ENCODE results near the gene DUSP16.

The DUSP16 gene

GRCh38 chr12:12537421-12537820, 25.2 kb downstream of the DUSP16 start:
- Histone ChIP-seq H3K4me3 (no peak overlapping the region), H3K27ac (no peak overlapping the region), H3K36me3 (no peaks in the 10 kb centered on the region), H3K9me3 (no peaks in the 10 kb centered on the region), H3K4me1 (peaks cover 0 to 32% (median 22%) of the 10 kb centered on the region in 4 donors), H3K27me3 (no peaks in the 10 kb centered on the region)
- no peak for TF ChIP-seq CTCF (IDR thresholded peaks at IDR 0.05)
- no peak for DNase-seq
- intact Hi-C loops (cut with DNase I; ENCODE audit: low total_unique reads), result no loop called here

- Histone ChIP-seq H3K36me3 (no peaks in the 10 kb centered on the region), H3K9me3 (no peaks in the 10 kb centered on the region), H3K4me3 (no peak overlapping the region), H3K27me3 (no peaks in the 10 kb centered on the region), H3K4me1 (peaks cover 0 to 36% (median 24%) of the 10 kb centered on the region in 4 donors), H3K27ac (no peak overlapping the region)
- intact Hi-C loops (cut with DNase I; ENCODE audit: low total_unique reads), result no loop called here
- no peak for TF ChIP-seq CTCF (IDR thresholded peaks at IDR 0.05)
- no peak for DNase-seq
Measured at GRCh38 chr12:12534975-12535374, 27.7 kb downstream of the DUSP16 start.

GRCh38 chr12:12534166-12534866, 28.3 kb downstream of the DUSP16 start:
- Histone ChIP-seq H3K36me3 (no peaks in the 10 kb centered on the region), H3K27me3 (no peaks in the 10 kb centered on the region), H3K4me3 (no peak overlapping the region), H3K9me3 (no peaks in the 10 kb centered on the region), H3K27ac (no peak overlapping the region), H3K4me1 (peaks cover 0 to 40% (median 24%) of the 10 kb centered on the region in 4 donors)
- intact Hi-C loops (cut with DNase I; ENCODE audit: low total_unique reads), result no loop called here
- no peak for TF ChIP-seq CTCF (IDR thresholded peaks at IDR 0.05)
- no peak for DNase-seq

- no peak for DNase-seq
- peak overlapping the region; percentile 15 to 56 for H3K27ac ChIP-seq
- no peaks in the 10 kb centered on the region for H3K9me3 ChIP-seq
- no peak overlapping the region for H3K4me3 ChIP-seq
- intact Hi-C loops (cut with DNase I; ENCODE audit: low total_unique reads), result no loop called here
- H3K27me3 ChIP-seq, result no peaks in the 10 kb centered on the region
- H3K36me3 ChIP-seq, result no peaks in the 10 kb centered on the region
- no peak for TF ChIP-seq CTCF (IDR thresholded peaks at IDR 0.05)
- peaks cover 0 to 37% (median 22%) of the 10 kb centered on the region in 4 donors for H3K4me1 ChIP-seq
Measured at GRCh38 chr12:12533238-12533829, 29.3 kb downstream of the DUSP16 start.

- H3K27me3 ChIP-seq, result no peaks in the 10 kb centered on the region
- no peak for TF ChIP-seq CTCF (IDR thresholded peaks at IDR 0.05)
- no peak overlapping the region for H3K27ac ChIP-seq
- H3K9me3 ChIP-seq, result no peaks in the 10 kb centered on the region
- no peaks in the 10 kb centered on the region for H3K36me3 ChIP-seq
- no peak overlapping the region for H3K4me3 ChIP-seq
- intact Hi-C loops (cut with DNase I; ENCODE audit: low total_unique reads), result no loop called here
- peaks cover 0 to 38% (median 24%) of the 10 kb centered on the region in 4 donors for H3K4me1 ChIP-seq
- no peak for DNase-seq
Measured at GRCh38 chr12:12531194-12531593, 31.5 kb downstream of the DUSP16 start.
